Nephron progenitor cell (in vitro differentiated cells): ENCODE data around the gene ST13.
"Not testable (repeated sequence)": the region's sequence is repeated elsewhere in the genome, so short reads cannot be mapped to it uniquely, and the experiment has no call there.

Experiments used
- DNase-seq: peaks from one replicate; pipeline ENCODE4 v3.0.0; 2021
- H3K27ac Mint-ChIP-seq: 2 replicates; pipeline ENCODE4 v1.8.0; 2021; ENCODE audit warnings: mild to moderate bottlenecking, moderate library complexity, mixed read lengths
- H3K27me3 Mint-ChIP-seq: 2 replicates; pipeline ENCODE4 v1.8.0; 2021; ENCODE audit warnings: mild to moderate bottlenecking, low read depth, mixed read lengths; ENCODE audit not compliant: poor library complexity
- H3K36me3 Mint-ChIP-seq: 2 replicates; pipeline ENCODE4 v1.8.0; 2021; ENCODE audit warnings: low read depth, mixed read lengths
- H3K4me1 Mint-ChIP-seq: 2 replicates; pipeline ENCODE4 v1.8.0; 2021; ENCODE audit warnings: mixed read lengths
- H3K4me3 Mint-ChIP-seq: 2 replicates; pipeline ENCODE4 v1.8.0; 2021; ENCODE audit warnings: mild to moderate bottlenecking, moderate library complexity, mixed read lengths
- H3K9me3 Mint-ChIP-seq: 2 replicates; pipeline ENCODE4 v1.8.0; 2021; ENCODE audit warnings: mild to moderate bottlenecking, moderate library complexity, mixed read lengths
- CTCF ChIP-seq: fragments of 200-600 bp; sonication (generic); IDR thresholded peaks from 2 replicates; pipeline ENCODE4 v1.5.0; 2021; ENCODE audit warnings: antibody characterized with exemption

ST13 gene

GRCh38 chr22:40889116-40889515, 32.7 kb upstream of the ST13 start:
- Mint-ChIP-seq H3K9me3 (no peaks in the 10 kb centered on the region), H3K27me3 (no peaks in the 10 kb centered on the region), H3K36me3 (peaks cover 57% of the 10 kb centered on the region), H3K4me3 (no peak overlapping the region), H3K27ac (no peak overlapping the region), H3K4me1 (no peaks in the 10 kb centered on the region)
- DNase-seq: no peak
- no peak for TF ChIP-seq CTCF

- H3K36me3 Mint-ChIP-seq: peaks cover 37% of the 10 kb centered on the region
- no peaks in the 10 kb centered on the region for H3K4me1 Mint-ChIP-seq
- H3K4me3 Mint-ChIP-seq: no peak overlapping the region
- TF ChIP-seq CTCF: no peak
- H3K27me3 Mint-ChIP-seq: no peaks in the 10 kb centered on the region
- H3K9me3 Mint-ChIP-seq: no peaks in the 10 kb centered on the region
- no peak overlapping the region for H3K27ac Mint-ChIP-seq
- DNase-seq: no peak
These were observed 22.5 kb upstream of the ST13 start for GRCh38 chr22:40878922-40879321.

GRCh38 chr22:40877488-40877887, 21.0 kb upstream of the ST13 start:
- Mint-ChIP-seq H3K36me3 (peaks cover 28% of the 10 kb centered on the region), H3K27ac (peak overlapping the region; percentile 1), H3K4me1 (no peaks in the 10 kb centered on the region), H3K4me3 (no peak overlapping the region), H3K9me3 (no peaks in the 10 kb centered on the region), H3K27me3 (no peaks in the 10 kb centered on the region)
- DNase-seq: no peak
- TF ChIP-seq CTCF: no peak

GRCh38 chr22:40876907-40877306, 20.5 kb upstream of the ST13 start:
- Mint-ChIP-seq H3K9me3 (no peaks in the 10 kb centered on the region), H3K36me3 (peaks cover 30% of the 10 kb centered on the region), H3K4me3 (no peak overlapping the region), H3K27ac (no peak overlapping the region), H3K27me3 (no peaks in the 10 kb centered on the region), H3K4me1 (no peaks in the 10 kb centered on the region)
- no peak for DNase-seq
- no peak for TF ChIP-seq CTCF

- Mint-ChIP-seq H3K9me3 (no peaks in the 10 kb centered on the region), H3K36me3 (peaks cover 34% of the 10 kb centered on the region), H3K27me3 (no peaks in the 10 kb centered on the region), H3K4me3 (no peak overlapping the region), H3K4me1 (no peaks in the 10 kb centered on the region), H3K27ac (no peak overlapping the region)
- TF ChIP-seq CTCF: no peak
- no peak for DNase-seq
These were observed 18.7 kb upstream of the ST13 start for GRCh38 chr22:40875111-40875510.

- H3K4me3 Mint-ChIP-seq: no peak overlapping the region
- no peak for DNase-seq
- no peak for TF ChIP-seq CTCF
- no peaks in the 10 kb centered on the region for H3K4me1 Mint-ChIP-seq
- no peaks in the 10 kb centered on the region for H3K27me3 Mint-ChIP-seq
- H3K9me3 Mint-ChIP-seq: no peaks in the 10 kb centered on the region
- no peak overlapping the region for H3K27ac Mint-ChIP-seq
- peaks cover 31% of the 10 kb centered on the region for H3K36me3 Mint-ChIP-seq
These were observed 17.6 kb upstream of the ST13 start for GRCh38 chr22:40874016-40874415.

GRCh38 chr22:40868379-40868778, 11.9 kb upstream of the ST13 start:
- H3K4me3 Mint-ChIP-seq, DNase-seq, H3K27me3 Mint-ChIP-seq, H3K4me1 Mint-ChIP-seq, H3K9me3 Mint-ChIP-seq: not testable (repeated sequence)
- Mint-ChIP-seq H3K27ac (peak overlapping the region; percentile 57), H3K36me3 (peaks cover 18% of the 10 kb centered on the region)
